ENCODE results near the gene APOBEC3B.
"Not testable (repeated sequence)": the region's sequence is repeated elsewhere in the genome, so short reads cannot be mapped to it uniquely, and the experiment has no call there.

APOBEC3B gene

DNA sequence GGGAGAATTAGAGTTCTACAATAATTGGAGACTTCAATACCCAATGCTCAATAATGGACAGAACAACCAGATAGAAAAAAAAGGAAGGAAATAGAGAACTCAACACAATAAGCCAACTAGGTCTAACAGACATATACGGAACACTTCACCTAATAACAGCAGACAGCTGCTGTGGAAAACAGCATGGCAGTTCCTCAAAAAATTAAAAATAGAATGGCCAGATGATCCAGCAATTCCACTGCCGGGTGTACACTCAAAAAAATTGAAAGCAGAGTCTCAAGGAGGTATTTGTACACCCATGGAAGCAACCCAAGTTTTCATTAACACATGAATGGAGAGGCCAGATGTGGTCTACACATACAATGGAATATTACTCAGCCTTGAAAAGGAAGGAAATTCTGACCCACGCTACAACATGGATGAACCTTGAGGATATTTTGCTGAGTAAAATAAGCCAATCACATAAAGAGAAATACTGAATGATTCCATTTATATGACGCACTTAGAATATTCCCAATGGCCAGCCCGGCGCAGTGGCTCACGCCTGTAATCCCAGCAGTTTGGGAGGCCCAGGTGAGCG is 26.2 kb downstream of the APOBEC3B start:
- not testable (repeated sequence) for DNase-seq

DNA sequence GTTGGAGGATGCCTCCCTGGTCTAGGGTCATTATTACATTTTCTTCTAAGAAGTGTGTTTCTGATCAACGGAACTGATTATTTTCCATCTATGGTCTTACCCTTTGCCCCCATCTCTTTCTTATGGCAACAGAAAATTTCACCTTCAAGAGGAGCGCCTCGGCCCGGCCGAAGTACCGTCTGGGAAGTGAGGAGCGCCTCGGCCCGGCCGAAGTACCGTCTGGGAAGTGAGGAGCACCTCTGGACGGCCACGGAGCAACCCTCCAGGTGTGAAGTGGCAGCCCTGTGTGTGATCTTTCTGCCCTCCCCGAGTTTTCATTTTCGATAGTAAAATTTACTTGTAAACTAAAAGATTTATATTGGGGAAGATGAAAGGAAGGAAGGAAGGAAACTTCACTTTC is 28.8 kb downstream of the APOBEC3B start:
- no peak for DNase-seq

DNA sequence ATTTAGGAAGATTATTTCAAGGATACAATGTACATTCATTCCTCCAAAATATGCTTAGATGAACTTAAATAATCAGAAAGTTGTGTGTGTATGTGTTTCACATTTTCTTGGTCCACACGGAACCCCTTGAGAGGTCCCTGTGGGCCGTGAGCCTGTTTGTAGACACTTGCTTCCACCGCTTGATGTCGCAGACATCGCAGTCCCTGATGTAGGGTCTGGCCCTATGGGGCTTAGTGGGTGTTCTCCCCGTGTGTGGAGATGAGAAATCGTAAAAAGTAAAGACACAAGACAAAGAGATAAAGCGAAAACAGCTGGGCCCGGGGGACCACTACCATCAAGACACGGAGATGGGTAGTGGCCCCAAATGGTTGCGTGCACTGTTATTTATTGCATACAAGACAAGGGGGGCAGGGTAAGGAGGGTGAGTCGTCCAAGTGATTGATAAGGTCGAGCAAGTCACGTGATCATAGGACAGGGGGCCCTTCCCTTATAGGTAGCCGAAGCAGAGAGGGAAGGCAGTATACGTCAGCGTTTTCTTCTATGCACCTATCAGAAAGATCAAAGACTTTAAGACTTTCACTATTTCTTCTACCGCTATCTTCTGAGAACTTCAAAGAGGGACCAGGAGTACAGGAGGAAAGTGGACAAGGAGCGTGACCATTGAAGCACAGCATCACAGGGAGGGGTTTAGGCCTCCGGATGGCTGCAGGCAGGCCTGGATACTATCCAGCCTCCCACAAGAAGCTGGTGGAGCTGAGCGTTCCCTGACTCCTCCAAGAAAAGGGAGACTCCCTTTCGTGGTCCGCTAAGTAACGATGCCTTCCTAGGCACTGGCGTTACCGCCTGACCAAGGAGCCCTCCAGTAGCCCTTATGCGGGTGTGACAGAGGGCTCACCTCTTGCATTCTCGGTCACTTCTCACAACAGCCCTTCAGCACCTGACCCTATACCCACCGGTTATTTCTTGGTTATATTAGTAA is 30.7 kb downstream of the APOBEC3B start:
- no peak for DNase-seq

DNA sequence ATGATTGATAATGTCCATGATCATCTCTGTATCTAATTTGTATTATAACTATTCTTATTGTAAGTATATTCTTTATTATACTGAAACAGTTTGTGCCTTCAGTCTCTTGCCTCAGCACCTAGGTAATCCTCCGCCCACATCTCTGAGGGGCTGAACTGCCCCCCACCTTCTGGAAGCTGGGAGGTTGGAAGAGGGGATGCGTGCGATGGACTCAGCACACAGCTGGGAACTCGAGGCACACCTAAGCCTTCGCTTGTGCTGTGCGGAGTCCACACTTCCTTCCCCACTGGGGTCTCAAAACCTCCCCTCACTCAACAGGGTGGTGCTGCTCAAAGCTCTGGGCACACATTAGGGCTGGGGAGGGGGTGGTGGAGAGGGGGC is 31.4 kb downstream of the APOBEC3B start:
- not testable (repeated sequence) for DNase-seq

DNA sequence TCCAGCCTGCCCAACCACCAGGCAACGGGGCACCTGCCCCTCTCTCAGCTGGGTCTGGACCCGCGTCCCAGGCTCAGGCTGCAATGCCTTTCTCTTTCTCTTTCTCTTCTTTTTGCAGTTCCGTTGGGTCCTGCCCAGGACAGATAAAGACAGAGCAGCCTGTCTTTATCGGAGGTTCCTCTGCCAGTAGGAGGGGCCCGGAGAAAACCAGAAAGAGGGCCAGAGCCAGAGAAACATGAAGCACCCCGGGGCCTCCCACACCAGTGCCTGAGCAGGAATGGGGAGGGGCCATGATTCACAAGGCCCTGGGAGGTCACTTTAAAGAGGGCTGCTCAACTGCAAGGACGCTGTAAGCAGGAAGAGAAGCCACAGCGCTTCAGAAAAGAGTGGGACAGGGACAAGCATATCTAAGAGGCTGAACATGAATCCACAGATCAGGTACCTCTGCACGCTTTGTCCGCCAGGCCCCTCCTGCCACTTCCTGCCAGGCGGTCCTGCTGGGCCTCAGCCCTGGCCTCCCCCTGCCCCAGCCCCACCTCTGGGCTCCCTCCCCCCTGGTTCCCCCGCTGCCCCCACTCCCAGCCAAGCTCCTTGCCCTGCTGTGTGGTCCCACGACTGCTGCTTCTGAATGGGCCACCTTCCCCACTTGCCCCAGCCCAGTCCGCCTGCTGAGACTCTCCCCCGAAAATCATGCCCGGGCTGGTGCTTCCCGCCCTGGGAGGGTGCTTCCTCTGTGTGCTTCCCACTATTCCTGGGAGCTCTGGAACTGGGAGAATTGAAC is 32.0 kb downstream of the APOBEC3B start, which contains the start of gene APOBEC3C:
Gene APOBEC3C, plus strand, starts transcription at position 316 of the 781 bp plus-strand sequence. Its CDS starts 106 bp downstream, at position 422.
- DNase-seq, result peak; percentile 89

DNA sequence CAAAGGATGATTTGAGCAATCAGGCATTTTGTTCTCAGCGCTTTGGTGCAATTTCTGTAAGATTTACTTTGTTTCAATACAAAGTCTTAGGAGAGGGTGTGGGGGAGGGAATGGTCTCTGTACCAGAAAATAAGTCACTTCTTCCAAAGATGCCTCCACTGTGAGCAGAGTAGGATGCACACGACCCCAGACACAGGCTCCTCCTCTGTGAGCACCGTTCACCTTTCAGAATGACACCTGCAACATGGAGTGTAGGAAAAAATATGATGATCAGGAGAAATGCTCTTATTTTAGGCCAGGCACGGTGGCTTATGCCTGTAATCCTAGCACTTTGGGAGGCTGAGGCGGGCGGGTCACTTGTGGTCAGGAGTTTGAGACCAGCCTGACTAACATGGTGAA is 32.6 kb downstream of the APOBEC3B start:
- not testable (repeated sequence) for DNase-seq

DNA sequence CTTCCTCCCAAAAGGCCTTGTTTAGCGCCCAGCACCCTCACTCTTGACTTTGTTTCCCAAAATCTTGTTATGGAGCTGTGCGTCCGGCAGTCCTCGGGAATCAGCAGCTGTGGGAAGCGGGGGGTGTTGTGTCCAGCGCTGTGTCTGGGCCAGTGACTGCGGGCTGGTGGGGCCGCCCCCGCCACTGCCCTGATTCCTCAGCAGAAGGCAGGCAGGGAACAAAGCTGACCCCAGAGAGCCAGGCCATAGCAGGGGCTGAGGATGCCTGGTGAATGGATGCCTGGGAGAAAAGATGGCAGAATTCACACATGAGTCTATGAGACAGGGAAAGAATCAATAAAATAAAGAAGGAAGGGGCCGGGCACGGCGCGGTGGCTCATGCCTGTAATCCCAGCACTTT is 34.4 kb downstream of the APOBEC3B start:
- DNase-seq, result no peak

DNA sequence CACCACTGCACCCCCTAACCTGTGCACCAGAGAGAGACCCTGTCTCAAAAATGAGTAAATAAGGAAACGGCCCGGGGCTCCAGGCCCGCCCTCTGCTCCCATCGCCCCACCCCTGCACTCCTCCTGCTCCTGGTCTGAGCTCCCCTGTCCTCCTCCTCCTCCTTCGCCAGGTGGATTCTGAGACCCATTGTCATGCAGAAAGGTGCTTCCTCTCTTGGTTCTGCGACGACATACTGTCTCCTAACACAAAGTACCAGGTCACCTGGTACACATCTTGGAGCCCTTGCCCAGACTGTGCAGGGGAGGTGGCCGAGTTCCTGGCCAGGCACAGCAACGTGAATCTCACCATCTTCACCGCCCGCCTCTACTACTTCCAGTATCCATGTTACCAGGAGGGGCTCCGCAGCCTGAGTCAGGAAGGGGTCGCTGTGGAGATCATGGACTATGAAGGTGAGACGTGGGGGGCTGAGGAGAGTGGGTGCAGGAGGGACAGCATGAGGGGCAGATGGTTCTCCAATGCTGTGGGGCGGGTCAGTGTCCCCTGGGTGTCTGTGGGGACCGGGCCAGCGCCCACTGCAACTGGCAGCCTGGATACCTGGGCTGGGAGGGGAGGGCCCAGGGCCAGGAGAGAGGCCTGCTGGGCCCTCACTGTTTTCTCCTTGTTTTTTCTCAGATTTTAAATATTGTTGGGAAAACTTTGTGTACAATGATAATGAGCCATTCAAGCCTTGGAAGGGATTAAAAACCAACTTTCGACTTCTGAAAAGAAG is 35.6 kb downstream of the APOBEC3B start:
- no peak for DNase-seq

DNA sequence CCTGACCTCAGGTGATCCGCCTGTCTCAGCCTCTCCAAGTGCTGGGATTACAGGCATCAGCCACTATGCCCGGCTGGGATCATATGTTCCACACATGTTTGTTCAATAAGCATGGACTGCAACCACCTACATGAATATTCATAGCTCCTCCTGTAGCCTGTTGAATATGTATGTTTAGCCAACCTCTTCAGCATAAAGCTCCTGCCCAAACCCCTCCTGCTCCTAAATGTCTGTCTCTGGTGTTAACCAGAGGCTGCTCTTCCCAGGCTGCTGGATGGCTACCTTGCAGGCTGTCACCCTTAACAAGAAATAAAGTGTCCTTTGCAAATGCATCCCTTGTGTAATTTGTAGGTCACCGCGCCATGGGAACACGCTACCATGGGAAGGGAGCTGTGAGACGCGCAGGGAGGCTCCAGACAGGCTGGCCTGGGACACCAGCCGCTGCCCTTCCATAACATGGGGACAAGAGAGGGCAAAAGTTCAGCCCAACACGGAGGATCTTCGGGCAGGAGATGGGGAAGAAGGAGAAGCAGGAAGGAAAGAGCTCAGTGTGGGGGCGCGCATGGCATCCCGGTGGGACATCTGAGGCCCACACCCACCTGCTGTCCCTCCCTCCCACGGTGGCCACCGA is 38.0 kb downstream of the APOBEC3B start:
- not testable (repeated sequence) for DNase-seq

DNA sequence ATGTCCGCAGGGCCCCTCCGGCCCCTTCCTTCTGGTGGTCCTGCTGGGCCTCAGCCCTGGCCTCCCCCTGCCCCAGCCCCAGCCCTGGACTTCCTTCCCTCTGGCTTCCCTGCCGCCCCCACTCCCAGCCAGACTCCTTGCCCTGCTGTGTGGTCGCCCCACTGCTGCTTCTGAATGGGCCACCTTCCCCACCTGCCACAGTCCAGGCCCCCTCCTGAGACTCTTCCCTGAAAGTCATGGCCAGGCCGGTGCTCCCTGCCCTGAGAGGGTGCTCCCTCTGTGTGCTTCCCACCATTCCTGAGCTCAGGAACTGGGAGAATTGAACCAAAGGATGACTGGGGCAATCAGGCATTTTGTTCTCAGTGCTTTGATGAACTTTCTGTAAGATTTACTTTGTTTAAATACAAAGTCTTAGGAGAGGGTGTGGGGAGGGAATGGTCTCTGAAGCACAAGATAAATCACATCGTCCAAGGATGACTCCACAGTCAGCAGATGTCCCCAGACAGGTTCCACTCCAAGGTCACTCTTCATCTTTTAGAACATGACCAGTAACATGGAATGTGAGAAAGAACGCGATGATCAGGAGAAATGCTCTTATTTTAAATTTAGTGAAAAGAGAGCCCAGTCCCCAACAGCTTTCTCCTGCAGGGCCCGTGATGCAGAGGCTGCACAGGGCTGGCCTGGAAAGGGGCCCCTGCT is 39.6 kb downstream of the APOBEC3B start:
- DNase-seq, result no peak

DNA sequence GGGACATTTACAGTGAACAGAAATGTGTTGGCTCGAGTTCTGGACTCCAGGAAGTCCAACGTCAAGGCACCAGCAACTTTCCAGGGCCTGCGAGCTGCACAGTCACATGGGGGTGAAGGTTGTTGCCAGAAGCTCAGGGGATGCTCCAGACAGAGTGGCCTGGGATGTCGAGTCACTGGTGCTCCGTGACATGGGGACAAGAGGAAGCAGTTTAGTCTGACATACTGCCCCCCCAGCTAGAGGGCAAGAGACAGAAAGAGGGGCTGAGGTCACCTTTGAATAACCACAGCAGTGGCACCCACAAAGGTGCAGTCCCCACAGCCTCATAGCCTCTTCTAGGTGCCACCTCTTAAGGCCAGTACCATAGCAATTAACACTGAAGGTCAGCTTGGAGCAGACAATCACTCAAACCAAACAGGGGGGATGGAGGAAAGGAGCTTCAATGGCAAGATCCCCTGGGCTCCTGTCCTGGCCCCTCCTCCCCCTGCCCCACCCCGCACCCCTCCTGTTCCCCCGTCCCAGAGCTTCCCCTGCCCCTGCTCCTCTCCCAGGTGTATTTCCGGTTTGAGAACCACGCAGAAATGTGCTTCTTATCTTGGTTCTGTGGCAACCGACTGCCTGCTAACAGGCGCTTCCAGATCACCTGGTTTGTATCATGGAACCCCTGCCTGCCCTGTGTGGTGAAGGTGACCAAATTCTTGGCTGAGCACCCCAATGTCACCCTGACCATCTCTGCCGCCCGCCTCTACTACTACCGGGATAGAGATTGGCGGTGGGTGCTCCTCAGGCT is 42.6 kb downstream of the APOBEC3B start:
- no peak for DNase-seq

DNA sequence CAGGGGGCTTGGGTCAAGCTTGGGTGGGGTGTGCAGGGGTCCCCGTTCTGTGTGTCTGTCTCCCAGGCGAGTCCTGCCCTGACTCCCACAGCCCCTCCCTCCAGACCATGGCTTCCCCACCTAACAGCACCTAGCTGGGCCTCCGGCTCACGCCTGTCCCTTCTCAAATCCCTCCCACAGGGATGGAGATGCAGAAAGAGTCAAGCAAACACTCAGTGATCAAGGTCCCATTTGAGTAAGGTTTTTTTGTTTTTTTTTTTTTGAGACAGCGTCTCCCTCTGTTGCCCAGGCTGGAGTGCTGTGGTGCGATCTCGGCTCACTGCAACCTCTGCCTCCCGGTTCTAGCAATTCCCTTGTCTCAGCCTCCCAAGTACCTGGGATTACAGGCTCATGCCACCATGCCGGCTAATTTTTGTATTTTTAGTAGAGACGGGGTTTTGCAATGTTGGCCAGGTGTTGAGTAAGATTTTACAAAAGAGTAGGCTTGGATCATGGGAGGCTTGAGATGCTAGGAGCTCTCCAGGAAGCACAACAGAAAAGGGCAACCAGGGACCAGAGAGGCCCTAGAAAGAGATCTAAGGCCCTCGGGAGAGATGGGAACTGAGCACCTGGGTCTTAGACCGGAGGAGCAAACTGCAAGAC is 44.5 kb downstream of the APOBEC3B start:
- DNase-seq, result no peak

DNA sequence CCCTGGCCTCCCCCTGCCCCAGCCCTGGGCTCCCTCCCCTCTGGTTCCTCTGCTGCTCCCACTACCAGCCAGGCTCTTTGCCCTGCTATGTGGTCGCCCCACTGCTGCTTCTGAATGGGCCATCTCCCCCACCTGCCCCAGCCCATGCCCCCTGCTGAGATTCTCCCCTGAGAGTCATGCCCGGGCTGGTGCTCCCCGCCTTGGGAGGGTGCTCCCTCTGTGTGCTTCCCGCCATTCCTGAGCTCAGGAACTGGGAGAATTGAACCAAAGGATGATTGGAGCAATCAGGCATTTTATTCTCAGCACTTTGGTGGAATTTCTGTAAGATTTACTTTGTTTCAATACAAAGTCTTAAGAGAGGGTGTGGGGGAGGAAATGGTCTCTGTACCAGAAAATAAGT is 45.6 kb downstream of the APOBEC3B start:
- DNase-seq, result no peak

DNA sequence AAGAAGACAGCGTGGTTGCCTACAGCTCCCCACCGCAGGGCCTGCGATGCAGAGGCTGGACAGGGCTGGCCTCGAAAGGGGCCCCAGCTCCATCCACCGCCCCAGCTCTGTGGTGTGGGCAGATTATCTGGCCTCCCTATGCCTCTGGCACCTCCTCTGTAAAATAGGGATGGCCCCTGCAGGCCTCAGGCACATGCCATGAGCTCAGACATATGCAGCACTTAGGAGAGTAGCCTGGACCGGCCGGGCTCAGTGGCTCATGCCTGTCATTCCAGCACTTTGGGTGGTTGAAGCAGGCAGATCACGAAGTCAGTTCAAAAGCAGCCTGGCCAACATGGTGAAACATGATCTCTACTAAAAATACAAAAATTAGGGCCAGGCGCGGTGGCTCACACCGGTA is 46.1 kb downstream of the APOBEC3B start:
- DNase-seq, result no peak

DNA sequence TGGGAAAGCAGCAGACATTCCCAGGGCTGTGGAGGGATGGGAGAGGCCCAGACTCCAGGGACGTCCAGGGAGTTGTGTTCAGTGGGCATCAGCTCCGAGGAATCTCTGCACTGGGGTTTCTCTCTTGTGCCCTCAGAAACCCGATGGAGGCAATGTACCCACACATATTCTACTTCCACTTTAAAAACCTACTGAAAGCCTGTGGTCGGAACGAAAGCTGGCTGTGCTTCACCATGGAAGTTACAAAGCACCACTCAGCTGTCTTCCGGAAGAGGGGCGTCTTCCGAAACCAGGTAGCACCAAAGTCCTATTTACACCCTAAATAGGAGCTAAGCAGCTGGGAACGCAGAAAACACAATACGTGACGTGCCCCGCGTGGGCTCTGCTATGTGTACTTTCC is 47.1 kb downstream of the APOBEC3B start:
- no peak for DNase-seq

DNA sequence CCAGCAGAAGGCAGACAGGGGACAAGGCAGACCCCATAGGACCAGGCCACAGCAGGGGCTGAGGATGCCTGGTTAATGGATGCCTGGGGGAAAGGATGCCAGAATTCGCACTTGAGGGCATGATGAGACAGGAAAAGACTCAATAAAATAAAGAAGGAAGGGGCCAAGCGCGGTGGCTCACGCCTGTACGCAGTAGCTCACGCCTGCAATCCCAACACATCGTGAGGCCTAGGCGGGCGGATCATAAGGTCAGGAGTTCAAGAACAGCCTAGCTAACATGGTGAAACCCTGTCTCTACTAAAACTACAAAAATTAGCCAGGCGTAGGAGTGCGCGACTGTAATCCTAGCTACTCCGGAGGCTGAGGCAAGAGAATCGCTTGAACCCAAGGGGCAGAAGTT is 48.6 kb downstream of the APOBEC3B start:
- no peak for DNase-seq

DNA sequence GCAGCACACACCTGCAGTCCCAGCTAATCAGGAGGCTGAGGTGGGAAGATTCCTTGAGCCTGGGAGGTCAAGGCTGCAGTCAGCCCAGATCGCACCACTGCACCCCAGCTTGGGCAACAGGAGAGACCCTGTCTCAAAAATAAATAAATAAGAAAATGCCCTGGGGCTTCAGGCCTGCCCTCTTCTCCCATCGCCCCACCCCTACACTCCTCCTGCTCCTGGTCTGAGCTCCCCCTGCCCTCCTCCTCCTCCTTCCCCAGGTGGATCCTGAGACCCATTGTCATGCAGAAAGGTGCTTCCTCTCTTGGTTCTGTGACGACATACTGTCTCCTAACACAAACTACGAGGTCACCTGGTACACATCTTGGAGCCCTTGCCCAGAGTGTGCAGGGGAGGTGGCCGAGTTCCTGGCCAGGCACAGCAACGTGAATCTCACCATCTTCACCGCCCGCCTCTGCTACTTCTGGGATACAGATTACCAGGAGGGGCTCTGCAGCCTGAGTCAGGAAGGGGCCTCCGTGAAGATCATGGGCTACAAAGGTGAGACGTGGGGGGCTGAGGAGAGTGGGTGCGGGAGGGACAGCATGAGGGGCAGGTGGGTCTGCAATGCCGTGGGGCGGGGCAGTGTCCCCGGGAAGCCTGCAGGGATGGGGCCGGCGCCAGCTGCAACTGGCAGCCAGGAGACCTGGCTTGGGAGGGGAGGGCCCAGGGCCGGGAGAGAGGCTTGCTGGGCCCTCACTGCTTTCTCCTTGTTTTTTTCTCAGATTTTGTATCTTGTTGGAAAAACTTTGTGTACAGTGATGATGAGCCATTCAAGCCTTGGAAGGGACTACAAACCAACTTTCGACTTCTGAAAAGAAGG is 49.5 kb downstream of the APOBEC3B start:
- not testable (repeated sequence) for DNase-seq

DNA sequence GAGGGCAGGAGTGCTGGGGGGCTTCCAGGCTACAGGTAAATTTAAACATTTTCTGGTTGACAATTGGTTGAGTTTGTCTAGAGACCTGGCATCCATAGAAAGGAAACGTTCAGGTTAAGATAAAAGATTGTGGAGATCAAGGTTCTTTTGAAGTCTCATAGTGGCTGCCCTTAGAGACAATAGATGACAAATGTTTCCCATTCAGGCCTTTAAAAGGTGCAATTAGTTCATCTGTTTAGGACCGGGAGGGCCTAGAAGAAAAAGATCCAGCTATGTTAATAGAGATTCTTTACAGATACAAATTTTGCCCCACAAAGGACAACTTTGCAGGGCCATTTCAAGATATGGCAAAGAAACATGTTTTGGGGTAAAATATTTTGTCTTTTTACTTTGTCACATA is 54.9 kb downstream of the APOBEC3B start:
- DNase-seq, result not testable (repeated sequence)
